HG02763 (cell line): Measurements from ENCODE around the gene COG5.

Experiments
- ATAC-seq: cut with Tn5 transposase; IDR thresholded peaks from one replicate; pipeline ENCODE4 v1.9.1; 2021; ENCODE audit warnings: mild to moderate bottlenecking, moderate library complexity; ENCODE audit not compliant: unreplicated experiment

The COG5 gene

DNA sequence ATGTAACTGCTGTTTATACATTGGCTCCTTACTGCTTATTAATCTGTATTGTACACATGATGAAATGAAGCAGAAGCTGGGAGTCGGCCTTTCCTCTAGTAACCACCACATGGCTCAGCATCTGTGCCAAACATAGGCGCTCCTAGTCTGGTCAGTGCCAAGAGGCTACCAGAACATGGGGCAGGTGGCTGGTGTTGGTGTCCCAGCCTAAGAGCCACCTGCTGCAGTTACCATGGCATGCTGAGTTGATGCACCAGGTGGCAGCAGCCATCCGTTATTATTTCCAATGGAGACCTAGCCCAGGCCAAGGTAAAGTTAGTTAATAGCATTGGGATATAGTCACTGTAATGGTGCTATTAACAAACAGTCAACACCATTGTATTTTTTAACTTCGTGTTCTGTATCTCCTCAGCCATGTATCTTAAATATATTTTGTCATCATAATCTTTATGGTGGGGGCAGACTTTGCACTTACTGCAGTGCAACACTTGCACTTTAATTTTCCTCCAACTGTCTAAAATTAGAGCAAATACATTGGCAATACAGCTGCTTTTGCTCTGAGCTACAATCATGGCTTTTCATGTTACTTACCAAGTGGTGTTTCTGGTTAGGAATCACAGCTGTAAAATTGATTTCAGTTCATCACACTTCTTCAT is 361.8 kb downstream of the COG5 start:
- no peak for ATAC-seq

DNA sequence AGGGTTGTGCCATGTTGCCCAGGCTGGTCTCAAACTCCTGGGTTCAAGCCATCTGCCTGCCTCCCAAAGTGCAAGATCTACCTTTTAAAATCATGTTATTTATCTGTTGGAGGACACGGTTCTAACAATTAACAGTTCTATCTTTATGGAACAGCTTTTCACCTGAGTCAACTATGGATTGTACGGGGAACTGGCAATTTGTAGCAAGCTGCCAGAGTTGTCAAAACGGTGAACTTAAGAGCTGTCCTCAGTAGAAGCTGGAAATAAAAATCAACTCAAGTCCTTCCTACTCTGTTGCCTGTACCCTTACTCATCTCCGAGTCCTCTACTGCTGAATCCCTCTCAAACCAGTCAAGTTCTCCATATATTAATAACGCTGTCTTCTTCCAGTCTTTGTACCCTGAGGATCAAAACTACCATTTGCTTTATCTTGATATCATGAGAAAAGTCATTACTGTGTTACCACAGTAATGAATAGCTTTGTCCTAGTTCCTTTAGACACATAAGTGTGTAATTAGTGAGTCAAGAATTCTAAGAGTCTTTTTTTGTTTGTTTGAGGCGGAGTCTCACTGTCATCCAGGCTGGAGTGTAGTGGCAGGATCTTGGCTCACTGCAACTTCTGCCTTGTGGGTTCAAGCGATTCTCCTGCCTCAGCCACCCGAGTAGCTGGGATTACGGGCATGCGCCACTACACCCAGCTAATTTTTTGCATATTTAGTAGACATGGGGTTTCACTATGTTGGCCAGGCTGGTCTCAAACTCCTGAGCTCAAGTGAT is 366.7 kb downstream of the COG5 start:
- no peak for ATAC-seq

GRCh38 chr7:107194052-107194451 is 369.7 kb downstream of the COG5 start:
- no peak for ATAC-seq

DNA sequence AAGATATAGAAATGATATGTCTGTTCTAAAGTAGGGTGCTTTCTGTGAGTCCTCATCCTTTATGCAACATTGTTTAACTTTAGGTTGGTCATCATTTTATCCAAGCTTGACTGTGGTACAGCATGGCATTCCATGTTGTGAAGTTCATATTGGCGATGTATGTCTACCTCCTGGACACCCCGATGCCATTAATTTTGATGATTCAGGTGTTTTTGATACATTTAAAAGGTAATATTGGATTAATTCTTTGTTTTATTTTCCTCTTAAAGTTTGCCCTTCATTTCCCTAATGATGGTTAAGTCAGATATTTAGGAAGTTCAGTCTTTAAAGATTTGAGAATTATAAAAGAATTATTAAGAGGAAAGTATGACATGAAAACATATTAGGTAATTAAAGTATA is 373.6 kb downstream of the COG5 start:
- ATAC-seq, result no peak

GRCh38 chr7:107187774-107188173 is 375.9 kb downstream of the COG5 start:
- ATAC-seq, result no peak

- ATAC-seq, result no peak
Measured at GRCh38 chr7:107186240-107186639, 377.5 kb downstream of the COG5 start.

DNA sequence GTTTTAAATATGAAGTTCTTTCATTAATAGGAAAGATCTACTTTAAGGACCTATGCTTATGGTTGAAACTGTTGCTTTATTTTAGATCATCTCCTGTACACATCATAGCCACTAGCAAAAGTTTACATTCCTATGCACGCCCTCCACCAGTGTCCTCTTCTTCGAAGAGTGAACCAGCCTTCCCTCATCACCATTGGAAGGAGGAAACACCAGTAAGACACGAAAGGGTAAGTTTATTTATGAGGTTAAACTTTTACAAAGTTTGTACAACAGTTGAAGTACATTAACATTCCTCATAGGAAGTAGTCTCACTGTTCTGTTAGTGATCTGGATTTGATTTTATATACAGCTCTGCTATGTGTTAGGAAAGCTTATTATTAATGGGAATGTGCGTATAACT is 378.0 kb downstream of the COG5 start:
- ATAC-seq, result no peak

- ATAC-seq, result no peak
Measured at GRCh38 chr7:107181172-107181571, 382.5 kb downstream of the COG5 start.

DNA sequence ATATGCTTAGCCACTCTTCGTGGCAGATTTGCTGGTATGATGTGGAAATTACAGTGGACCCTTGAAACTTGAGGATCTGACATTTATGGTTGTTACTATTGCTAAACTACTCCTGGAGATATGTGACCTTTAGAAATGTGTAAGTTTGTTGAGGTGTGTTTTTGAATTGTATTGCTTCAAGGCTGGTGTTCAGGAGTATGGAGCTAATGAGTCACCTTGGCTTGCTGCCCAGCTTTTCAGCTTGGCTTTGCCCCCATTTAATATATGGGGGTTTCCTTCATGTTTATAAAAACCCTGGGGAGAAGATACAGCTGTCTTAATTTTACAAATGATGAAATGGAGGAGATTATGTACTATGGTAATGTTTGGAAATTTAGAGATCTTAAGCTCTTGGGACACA is 383.3 kb downstream of the COG5 start:
- ATAC-seq, result no peak

DNA sequence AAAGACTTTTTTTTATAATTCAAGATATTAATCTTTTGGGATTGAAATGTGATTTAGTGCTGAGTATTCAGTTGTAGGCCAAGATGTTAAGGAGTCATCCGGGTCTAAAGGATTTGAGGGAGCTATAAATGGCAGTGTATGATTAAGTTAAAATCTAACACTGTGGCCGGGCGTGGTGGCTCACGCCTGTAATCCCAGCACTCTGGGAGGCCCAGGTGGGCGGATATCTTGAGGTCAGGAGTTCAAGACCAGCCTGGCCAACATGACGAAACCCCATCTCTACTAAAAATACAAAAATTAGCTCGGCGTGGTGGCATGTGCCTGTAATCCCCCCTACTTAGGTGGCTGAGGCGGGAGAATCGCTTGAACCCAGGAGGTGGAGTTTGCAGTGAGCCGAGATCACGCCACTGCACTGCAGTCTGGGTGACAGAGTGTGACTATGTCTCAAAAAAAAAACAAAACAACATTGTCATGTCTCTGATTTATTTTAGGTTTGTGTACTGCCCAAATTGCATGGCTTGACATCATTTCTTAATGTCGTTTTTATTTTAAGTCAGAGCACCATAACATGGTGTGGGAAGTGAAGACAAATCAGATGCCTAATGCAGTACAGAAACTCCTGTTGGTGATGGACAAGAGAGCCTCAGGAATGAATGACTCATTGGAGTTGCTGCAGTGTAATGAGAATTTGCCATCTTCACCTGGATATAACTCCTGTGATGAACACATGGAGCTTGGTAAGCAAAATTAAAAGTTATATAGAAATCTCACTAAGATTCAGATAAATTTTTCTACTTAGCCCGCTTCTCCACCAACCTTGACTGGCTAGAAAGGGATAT is 384.2 kb downstream of the COG5 start:
- no peak for ATAC-seq

- peak; percentile 43 for ATAC-seq
Measured at GRCh38 chr7:107173691-107174406, 389.9 kb downstream of the COG5 start.

DNA sequence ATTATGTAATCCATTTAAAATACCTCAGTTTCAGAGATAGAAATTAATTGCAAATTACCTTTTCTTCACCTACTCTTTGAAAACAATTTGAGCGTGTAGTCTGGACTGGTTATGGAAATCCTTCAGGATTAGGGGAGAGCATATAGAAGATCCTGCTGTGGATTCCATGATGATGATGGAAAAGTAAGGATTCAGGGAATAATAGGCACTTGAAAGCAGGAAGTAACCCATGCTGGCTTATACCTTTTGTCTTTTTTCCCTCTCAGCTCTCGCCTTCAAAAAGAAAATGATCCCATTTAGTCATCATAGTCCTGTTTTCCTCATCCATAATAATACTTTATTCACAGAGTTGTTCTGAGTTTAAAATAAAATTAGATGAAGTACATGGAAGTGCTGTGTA is 390.5 kb downstream of the COG5 start:
- ATAC-seq, result no peak

GRCh38 chr7:107172276-107173032 is 391.3 kb downstream of the COG5 start:
- ATAC-seq, result no peak

DNA sequence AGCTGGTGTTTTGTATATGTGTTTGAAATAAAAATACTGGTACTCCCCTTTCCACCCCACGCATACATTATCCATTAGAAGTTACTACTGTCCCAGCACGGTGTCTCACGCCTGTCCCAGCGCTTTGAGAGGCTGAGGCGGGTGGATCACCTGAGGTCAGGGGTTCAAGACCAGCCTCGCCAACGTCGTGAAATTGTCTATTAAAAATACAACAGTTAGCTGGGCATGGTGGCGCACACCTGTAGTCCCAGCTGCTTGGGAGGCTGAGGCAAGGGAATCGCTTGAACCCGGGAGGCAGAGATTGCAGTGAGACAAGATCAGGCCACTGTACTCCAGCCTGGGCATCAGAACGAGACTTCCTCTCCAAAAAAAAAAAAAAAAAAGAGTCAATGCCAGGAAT is 392.2 kb downstream of the COG5 start:
- no peak for ATAC-seq

- no peak for ATAC-seq
Measured at GRCh38 chr7:107170051-107170915, 393.4 kb downstream of the COG5 start.

- ATAC-seq, result peak; percentile 20
Measured at GRCh38 chr7:107169120-107170050, 394.3 kb downstream of the COG5 start.

DNA sequence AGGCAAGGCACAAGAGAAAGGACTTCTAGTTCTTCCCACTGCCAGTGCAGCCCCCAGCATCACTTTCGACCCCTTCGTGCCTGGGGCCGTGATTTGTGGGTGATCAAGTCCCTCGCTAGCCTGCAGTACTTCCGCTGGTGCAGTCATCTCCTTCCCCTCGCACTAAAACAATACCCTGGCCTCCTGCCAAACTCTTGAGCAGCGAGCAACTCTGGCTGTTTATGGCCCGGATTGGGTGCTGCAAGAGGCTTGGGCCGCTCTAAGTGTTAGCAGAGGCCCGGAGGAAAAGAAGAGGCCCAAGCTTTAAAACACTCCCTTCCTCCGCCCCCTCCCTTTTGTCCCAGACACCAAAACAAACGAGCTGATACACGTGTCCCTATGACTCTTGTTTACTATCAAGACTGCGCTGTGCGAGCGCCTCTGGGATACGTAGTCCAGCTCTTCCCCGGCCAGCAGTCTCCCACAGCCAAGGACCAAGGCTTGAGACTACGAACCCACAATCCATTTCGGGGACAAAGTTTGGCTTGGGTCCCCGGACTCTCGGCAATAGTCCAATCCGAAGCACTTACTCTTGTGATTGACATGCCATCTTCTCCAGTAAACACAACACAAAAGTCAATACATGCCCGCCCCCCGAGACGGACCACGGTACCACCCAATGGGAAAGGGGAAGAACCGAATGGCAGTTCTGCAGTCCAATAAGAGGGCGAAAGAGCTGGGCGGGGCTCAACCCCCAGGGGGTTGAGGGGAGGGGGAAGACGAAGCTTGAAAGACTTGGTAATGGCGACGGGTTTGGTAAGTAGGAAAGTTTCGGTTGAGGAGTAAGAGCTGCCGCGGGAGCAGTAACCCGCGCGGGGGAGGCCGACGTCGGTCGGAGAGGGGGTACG is 395.2 kb downstream of the COG5 start, which contains the start of gene HBP1:
Gene HBP1 (plus strand): TSS at position 771 of the 887 bp plus-strand sequence. CDS start 10,891 bp downstream, outside the sequence.
- ATAC-seq, result peak; percentile 87
